GM19099 (cell line): Measurements from ENCODE around the gene ZBTB14.

Experiments used
- POLR2A ChIP-seq: IDR thresholded peaks from 3 replicates; pipeline ENCODE4 v1.6.1; 2011; ENCODE audit warnings: low read depth; ENCODE audit not compliant: insufficient read length; ENCODE audit errors: extremely low read depth

ZBTB14 gene

GRCh38 chr18:5266721-5267120, 28.8 kb downstream of the ZBTB14 start:
- TF ChIP-seq POLR2A, result no peak

GRCh38 chr18:5253910-5254309, 41.6 kb downstream of the ZBTB14 start:
- no peak for TF ChIP-seq POLR2A

- TF ChIP-seq POLR2A, result no peak
Observed at GRCh38 chr18:5251117-5251516, 44.4 kb downstream of the ZBTB14 start.

GRCh38 chr18:5250603-5251002, 44.9 kb downstream of the ZBTB14 start:
- no peak for TF ChIP-seq POLR2A

- no peak for TF ChIP-seq POLR2A
Observed at GRCh38 chr18:5244941-5245340, 50.6 kb downstream of the ZBTB14 start.

GRCh38 chr18:5239447-5239846, 56.1 kb downstream of the ZBTB14 start:
- no peak for TF ChIP-seq POLR2A
